ENCODE data around the gene DDX51. TPM values are rescaled to one million over a fixed set of nuclear protein-coding genes. Genes with fewer than 3 reads are reported as not detected.

Gene DDX51
- total RNA-seq, 1 donor from 2014 or later: 9.6 TPM

GRCh38 chr12:132154341-132154761 is 10.2 kb upstream of the DDX51 start:
- H3K27ac Mint-ChIP-seq (ENCODE audit: unreplicated experiment): no peak overlapping the region

GRCh38 chr12:132153501-132154340 is 9.6 kb upstream of the DDX51 start:
- Mint-ChIP-seq H3K27me3 (ENCODE audit: low read depth) (no peaks in the 10 kb centered on the region), H3K36me3 (ENCODE audit: low read depth) (no peaks in the 10 kb centered on the region), H3K27ac (ENCODE audit: unreplicated experiment) (no peak overlapping the region), H3K9me3 (ENCODE audit: low read depth) (no peaks in the 10 kb centered on the region), H3K4me1 (ENCODE audit: low read depth) (no peaks in the 10 kb centered on the region), H3K4me3 (ENCODE audit: unreplicated experiment) (no peak overlapping the region)
- TF ChIP-seq CTCF (IDR thresholded peaks at IDR 0.05): peak; percentile 96
- peak; percentile 85 for DNase-seq (ENCODE audit: low spot score)

More at GRCh38 chr12:132154341-132154761, 10.2 kb upstream of the DDX51 start:
- Mint-ChIP-seq H3K9me3 (ENCODE audit: low read depth) (no peaks in the 10 kb centered on the region), H3K27me3 (ENCODE audit: low read depth) (no peaks in the 10 kb centered on the region), H3K4me1 (ENCODE audit: low read depth) (no peaks in the 10 kb centered on the region), H3K4me3 (ENCODE audit: unreplicated experiment) (no peak overlapping the region), H3K36me3 (ENCODE audit: low read depth) (no peaks in the 10 kb centered on the region)
- no peak for TF ChIP-seq CTCF (IDR thresholded peaks at IDR 0.05)
- DNase-seq (ENCODE audit: low spot score): peak; percentile 92

- no peak for DNase-seq (ENCODE audit: low spot score)
- no peaks in the 10 kb centered on the region for H3K4me1 Mint-ChIP-seq (ENCODE audit: low read depth)
- TF ChIP-seq CTCF (IDR thresholded peaks at IDR 0.05): no peak
- no peaks in the 10 kb centered on the region for H3K36me3 Mint-ChIP-seq (ENCODE audit: low read depth)
- no peaks in the 10 kb centered on the region for H3K27me3 Mint-ChIP-seq (ENCODE audit: low read depth)
- H3K9me3 Mint-ChIP-seq (ENCODE audit: low read depth): no peaks in the 10 kb centered on the region
- no peak overlapping the region for H3K27ac Mint-ChIP-seq (ENCODE audit: unreplicated experiment)
- H3K4me3 Mint-ChIP-seq (ENCODE audit: unreplicated experiment): no peak overlapping the region
Measured at GRCh38 chr12:132152953-132153352, 8.8 kb upstream of the DDX51 start.

- Mint-ChIP-seq H3K27me3 (ENCODE audit: low read depth) (no peaks in the 10 kb centered on the region), H3K4me1 (ENCODE audit: low read depth) (no peaks in the 10 kb centered on the region)
Measured at GRCh38 chr12:132152411-132152821, 8.3 kb upstream of the DDX51 start.

More at GRCh38 chr12:132152411-132152821, 8.3 kb upstream of the DDX51 start:
- no peak overlapping the region for H3K27ac Mint-ChIP-seq (ENCODE audit: unreplicated experiment)
- peak; percentile 62 for DNase-seq (ENCODE audit: low spot score)
- no peak overlapping the region for H3K4me3 Mint-ChIP-seq (ENCODE audit: unreplicated experiment)
- no peaks in the 10 kb centered on the region for H3K9me3 Mint-ChIP-seq (ENCODE audit: low read depth)
- no peaks in the 10 kb centered on the region for H3K36me3 Mint-ChIP-seq (ENCODE audit: low read depth)
- no peak for TF ChIP-seq CTCF (IDR thresholded peaks at IDR 0.05)
